ENCODE data around the gene SNUPN.
A peak's percentile ranks its signal among the peaks of the same experiment; 100 is the strongest.

SNUPN gene

GRCh38 chr15:75654201-75654907 lies 28.8 kb upstream of the SNUPN start:
- no peak for DNase-seq (ENCODE audit: low read depth)

DNA sequence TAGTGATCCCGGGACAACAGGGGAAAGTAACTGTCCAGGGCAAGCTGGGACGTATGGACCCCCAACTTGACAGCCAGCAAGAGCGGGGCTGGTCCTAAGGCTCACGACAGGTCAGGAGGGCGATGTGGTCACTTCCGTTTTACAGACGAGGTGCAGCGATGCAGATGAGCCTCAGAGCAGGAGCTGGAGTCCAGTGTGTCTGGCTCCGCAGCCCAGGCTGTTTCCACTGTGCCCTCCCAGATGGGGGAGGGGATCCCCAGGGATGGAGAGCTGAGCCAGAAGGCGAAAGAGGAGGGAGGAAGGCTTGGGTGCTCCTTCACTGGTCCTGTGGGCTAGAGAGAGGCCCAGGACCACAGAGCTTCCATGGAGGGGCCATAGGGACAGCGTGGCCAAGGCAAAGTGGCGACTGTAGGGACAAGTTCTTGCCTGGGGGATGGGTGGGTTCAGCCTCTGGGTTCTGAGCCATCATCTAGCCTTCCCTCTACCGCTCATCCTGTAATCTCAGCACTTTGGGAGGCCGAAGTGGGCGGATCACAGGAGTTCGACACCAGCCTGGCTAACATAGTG lies 27.9 kb upstream of the SNUPN start:
- no peak for DNase-seq (ENCODE audit: low read depth)

- no peak for DNase-seq (ENCODE audit: low read depth)
These were observed 26.5 kb upstream of the SNUPN start for GRCh38 chr15:75651810-75652543.

DNA sequence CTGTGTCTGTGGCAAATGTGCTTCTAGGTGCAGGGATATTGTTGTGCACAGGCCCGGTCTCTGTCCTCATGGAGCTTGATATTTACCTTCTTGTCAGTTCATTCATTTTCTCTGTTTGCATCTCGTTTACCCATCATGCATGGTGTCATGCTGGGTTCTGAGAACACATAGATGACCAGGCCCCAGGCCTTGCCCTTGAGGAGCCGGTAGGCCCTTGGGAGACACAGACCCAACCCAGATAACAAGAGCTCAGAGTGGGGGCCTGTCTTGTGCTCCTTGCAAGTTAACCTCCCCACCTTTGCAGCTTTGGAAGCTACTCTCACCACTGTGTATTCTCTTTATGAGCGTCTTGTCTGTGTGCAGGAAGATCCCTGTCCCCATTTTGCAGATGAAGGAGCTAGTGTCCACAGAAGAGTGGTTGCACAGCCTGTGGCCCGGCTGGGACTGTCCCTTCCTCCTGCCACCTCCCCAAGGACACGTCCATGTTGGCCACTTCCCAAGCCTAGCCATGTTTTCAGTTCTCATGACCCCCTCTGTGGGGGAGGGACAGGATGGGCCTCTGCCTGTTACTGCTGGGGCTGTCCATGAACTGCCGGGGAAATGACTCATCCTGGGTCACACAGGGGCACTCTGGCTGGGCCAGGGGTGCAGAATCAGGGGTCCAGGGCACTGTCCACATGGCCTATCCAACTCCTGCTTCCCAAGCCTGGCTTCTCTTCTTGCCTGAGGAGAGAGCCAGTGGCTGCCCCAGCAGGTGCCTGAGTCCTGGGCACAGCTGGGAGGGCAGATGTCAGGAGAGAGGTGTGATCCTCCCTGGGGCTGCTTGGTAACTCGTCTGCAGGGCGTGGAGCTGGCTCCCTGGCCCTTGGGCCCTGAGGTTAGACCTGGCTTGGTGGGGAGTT lies 25.6 kb upstream of the SNUPN start:
- peak; percentile 42 for DNase-seq (ENCODE audit: low read depth)

DNA sequence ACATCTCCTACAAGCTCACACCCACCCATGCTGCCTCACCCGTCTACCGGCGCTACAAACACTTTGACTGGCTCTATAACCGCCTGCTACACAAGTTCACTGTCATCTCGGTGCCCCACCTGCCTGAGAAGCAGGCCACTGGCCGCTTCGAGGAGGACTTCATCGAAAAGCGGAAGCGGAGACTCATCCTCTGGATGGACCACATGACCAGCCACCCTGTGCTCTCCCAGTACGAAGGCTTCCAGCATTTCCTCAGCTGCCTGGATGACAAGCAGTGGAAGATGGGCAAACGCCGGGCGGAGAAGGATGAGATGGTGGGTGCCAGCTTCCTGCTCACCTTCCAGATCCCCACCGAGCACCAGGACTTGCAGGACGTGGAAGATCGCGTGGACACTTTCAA lies 24.3 kb upstream of the SNUPN start:
- no peak for DNase-seq (ENCODE audit: low read depth)

GRCh38 chr15:75649045-75649761 lies 23.7 kb upstream of the SNUPN start:
- DNase-seq (ENCODE audit: low read depth) = no peak

DNA sequence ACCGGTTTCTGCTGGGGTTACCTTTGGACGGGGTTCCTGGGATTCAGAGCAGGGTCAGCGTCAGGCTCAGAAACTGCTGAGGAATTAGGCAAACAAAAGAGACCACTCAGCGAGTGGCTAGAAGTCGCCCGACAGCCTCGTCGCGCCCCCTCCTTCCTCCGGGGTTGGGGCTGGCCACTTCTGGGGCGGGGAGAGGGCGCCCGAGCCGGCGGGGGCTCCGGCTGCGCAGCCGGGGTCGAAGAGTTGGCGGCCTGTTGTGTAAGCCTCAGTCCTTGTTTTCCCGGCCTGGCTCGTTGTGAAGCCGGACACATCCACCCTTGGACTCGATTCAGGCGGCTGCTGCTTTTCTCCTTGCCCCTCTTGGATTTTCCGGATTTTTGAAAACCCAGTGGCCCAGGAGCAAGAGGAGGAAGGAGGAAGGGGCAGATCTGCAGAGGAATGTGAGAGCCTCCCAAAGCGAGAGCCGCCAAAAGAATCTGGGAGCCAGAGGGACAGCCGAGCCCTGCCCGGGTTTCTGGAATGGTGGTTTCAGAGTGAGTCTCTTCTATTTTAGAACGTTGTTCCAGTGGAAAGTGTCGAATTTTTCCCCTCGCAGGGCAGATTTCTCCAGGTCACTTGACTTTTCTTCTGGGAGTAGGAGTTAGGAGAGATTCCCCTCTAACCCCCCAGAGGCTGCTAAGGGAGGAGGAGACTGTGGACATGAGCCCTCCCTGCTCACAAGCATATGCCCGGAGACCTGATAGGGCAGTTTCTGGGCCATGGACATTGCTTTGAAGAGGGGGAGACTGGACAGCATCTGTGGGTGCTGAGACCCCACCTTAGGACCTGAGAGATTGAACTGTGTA lies 22.9 kb upstream of the SNUPN start:
- DNase-seq (ENCODE audit: low read depth) = peak; percentile 37

DNA sequence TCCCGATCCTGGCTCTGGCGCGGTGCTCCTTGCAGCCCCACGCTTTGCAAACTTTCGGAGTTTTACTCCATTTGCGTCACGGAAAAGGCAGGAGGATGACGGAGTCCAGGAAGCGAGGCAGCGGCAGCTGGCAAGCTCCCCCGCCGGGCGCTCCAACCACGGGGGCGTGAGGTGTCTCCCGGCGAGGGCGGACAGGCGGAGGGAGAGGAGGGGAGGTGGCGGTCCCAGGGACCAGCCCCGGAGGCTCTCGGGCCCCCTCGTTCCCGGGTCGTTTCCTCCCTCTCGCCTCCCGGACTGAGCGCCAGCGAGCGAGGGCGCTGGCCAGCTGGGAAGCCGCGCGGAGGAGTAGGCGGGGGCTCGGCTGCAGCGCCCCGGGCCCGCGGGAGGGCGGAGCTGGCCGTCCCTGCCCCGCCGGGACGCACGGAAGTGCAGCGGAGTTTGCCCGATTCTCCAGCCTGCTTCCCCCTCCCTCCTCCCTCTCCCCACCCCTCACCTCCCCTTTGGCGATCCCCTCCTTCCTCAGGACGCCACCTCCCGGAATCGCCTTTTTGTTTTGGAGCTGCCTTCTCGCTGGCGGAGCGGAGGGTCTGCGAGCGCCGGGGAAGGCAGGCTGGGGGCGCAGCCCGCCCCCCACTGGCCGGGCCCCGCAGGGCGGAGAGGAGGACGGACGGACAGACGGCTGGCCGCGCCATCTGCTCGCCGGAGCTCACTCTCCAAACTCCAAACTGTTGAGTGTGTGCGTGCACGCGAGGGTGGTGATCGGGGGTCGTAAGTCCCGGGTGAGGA lies 22.0 kb upstream of the SNUPN start, which contains the start of gene SNX33:
Gene SNX33, plus strand, starts transcription at position 543 of the 786 bp plus-strand sequence. CDS start 1,191 bp downstream, outside the sequence.
- peak; percentile 81 for DNase-seq (ENCODE audit: low read depth)

- DNase-seq (ENCODE audit: low read depth) = peak; percentile 16
These were observed 21.4 kb upstream of the SNUPN start for GRCh38 chr15:75646944-75647364.

DNA sequence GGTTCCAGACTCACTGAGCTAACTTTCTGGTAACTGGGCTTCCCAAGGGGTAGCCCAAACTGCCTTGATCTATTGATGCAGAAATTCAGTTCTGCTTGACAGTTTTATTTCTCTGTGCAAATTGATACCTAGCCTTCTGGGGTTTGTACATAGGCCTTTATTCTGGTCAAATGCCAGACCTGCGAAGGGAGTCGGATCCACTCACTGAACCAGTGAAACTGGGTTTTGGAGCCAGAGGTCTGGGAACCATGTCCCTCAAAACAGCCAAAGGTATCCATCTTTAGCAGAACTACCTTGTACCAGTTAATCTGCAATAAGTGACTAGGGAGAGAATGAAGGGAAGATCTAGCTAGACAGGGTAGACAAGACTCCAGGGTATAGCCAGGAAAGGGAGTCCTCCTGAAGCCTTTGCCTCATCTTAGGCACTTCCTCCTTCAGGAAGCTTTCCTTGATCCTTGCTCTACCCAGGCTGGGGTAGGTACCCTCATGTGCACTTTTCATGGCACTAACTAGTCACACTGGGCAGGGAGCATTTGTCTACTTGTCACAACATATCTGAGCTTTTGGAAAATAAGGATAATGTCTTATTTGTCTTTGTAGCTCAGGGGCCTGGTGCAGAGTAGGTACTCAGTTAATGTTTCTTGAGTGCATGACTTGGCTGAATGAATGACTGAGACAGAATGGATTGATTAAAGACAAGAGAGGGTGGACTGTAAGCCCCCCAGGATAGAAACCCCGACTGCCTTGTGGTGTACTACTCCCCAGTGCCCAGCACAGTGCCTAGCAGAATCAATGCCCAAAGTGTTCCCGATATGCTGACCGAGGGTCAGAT lies 20.8 kb upstream of the SNUPN start:
- DNase-seq (ENCODE audit: low read depth) = no peak

DNA sequence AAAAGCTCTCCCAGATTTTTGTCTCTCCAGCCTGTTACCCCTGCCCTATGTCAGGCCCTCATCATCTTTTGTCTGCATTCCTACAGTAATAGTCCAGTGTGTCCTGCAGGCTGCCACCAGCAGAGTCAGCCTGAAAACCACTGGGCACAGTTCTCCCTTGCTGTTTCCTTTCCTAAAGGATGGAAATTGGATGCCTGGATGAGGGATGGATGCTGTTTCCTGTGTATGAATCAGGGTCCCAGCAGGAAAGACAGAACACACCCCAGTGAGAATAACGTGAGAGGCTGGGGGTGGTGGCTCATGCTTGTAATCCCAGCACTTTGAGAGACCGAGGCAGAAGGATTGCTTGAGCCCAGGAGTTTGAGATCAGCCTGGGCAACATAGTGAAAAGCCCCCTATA lies 18.9 kb upstream of the SNUPN start:
- DNase-seq (ENCODE audit: low read depth) = no peak

DNA sequence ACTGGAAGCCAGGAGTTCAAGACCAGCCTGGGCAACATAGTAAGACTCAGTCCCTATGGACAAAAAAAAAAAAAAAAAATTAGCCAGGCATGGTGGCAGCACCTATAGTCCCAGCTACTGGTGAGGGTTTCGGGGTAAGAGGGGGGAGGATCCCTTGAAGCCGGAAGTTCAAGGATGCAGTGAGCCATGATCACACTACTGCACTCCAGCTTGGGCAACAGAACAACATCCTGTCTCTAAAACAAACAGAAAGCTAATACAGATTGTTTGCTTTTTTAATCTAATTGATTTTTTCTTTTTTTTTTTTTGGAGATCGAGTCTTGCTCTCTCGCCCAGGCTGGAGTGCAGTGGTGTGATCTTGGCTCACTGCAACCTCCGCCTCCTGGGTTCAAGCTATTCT lies 16.1 kb upstream of the SNUPN start:
- DNase-seq (ENCODE audit: low read depth) = no peak

GRCh38 chr15:75641179-75641503 lies 15.6 kb upstream of the SNUPN start:
- DNase-seq (ENCODE audit: low read depth) = no peak

GRCh38 chr15:75640483-75641178 lies 15.1 kb upstream of the SNUPN start:
- peak; percentile 55 for DNase-seq (ENCODE audit: low read depth)

DNA sequence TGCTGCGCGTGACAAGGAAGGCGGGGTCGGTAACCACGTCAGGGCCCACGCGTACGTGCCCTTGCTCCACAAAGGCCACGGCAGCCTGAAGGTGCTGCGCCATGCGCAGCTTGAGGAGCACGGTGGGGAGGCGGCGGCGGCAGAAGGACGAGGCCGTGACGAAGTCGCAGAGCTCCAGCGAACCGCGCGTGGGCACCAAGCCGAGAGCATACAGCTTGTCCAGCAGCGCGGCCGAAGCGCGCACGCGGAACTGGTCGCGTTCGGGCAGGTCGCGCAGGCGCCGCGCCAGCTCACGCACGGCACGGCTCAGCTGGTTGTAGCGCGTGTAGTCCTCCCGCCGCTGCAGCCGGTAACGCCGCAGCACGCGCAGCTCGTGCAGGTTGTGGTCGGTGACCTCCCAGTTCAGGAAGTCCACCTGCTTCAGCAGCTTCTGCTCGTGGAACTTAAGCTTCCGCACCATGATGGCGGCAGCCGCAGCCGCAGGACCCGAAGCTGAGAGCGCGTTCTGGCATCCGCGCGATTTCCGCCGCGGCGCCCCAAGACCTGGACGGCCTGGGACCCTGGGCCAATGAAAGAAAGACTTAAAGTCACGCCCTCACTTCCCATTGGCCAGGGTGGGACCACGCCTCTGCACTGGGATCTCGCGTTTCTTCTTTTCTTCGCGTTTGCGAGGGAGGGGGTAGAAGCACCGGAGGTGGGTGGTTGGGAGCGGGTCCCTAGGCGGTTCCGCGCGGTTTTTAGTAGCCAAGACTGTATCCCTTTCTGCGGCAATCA lies 14.4 kb upstream of the SNUPN start, which contains the start of gene IMP3:
Gene IMP3, minus strand, starts transcription at position 516 of the 774 bp plus-strand sequence. Its CDS starts 56 bp downstream, at position 460.
- peak; percentile 94 for DNase-seq (ENCODE audit: low read depth)

GRCh38 chr15:75639191-75639708 lies 13.7 kb upstream of the SNUPN start:
- peak; percentile 40 for DNase-seq (ENCODE audit: low read depth)

All from amniotic epithelial cell (primary cell).